ENCODE measurements around the gene LDLRAD4.

The LDLRAD4 gene

DNA sequence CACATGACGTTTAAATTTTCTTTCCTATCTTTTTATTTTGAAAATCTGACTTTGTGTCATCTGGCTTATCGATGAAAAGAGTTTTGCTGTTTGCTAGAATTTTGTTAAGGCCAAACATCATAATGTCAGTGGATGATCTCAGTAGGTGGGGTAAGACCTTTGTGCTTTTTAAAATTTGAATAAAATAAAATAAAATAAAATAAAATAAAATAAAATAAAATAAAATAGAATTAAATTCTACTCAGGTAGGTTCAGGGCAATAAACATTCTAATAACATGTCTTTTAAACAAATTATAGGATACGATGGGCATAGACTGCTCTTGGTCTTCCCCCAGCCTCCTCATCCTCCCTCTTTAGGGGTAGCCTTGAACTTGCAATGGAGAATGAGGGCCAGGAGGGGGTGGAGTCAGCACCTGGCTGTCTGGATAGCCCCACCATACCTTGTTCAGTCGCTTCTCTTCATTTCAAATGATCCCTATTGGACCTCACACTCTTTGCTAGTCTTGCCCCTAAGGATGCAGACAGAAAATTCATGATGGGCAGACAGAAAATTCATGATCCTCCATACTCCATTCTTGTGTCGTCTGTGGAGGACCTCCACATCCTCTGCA is 8.1 kb downstream of the LDLRAD4 start:
- no peak overlapping the region for H3K4me3 ChIP-seq (ENCODE audit: low read length in 2 of 2)
- H3K9me3 ChIP-seq (ENCODE audit: control insufficient read depth in 2 of 2, low read length in 2 of 2) = no peaks in the 10 kb centered on the region
- H3K36me3 ChIP-seq (ENCODE audit: control insufficient read depth in 2 of 2, insufficient read depth in 2 of 2, low read length in 2 of 2) = peaks cover 2 to 6% of the 10 kb centered on the region in 2 donors
- no peak overlapping the region for H3K27ac ChIP-seq (ENCODE audit: low read depth in 2 of 2, low read length in 2 of 2)
- no peaks in the 10 kb centered on the region for H3K27me3 ChIP-seq (ENCODE audit: control insufficient read depth in 2 of 2, insufficient read depth in 2 of 2, low read length in 2 of 2)
- no peak overlapping the region for H3K9ac ChIP-seq (ENCODE audit: low read depth in 1 of 2, low read length in 2 of 2)
- peaks cover 24 to 26% of the 10 kb centered on the region in 2 donors for H3K4me1 ChIP-seq (ENCODE audit: control insufficient read depth in 2 of 2, insufficient read depth in 2 of 2, low read length in 2 of 2)

DNA sequence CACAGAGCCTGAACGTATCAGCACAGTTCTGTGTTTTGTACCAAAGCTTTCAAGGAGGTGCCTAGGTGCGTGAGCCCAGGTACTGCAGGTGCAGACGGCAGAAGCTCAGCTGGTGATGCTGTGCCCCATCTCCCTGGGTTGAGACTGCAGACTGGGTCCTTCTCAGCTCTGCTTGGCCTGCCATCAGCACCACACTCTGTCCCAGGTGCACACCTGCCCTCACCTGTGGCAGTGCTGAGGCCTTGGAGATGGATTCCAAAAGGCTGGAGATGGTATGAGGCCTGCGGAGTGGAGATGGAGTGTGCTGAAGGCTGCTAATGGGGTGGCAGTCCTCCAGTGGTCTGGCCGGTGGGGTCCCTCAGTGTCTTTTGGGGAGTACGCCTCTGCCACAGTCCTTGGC is 9.3 kb downstream of the LDLRAD4 start:
- H3K27ac ChIP-seq (ENCODE audit: low read depth in 2 of 2, low read length in 2 of 2) = no peak overlapping the region
- no peaks in the 10 kb centered on the region for H3K9me3 ChIP-seq (ENCODE audit: control insufficient read depth in 2 of 2, low read length in 2 of 2)
- no peak overlapping the region for H3K9ac ChIP-seq (ENCODE audit: low read depth in 1 of 2, low read length in 2 of 2)
- H3K4me3 ChIP-seq (ENCODE audit: low read length in 2 of 2) = no peak overlapping the region
- H3K36me3 ChIP-seq (ENCODE audit: control insufficient read depth in 2 of 2, insufficient read depth in 2 of 2, low read length in 2 of 2) = peaks cover 2 to 6% of the 10 kb centered on the region in 2 donors
- H3K4me1 ChIP-seq (ENCODE audit: control insufficient read depth in 2 of 2, insufficient read depth in 2 of 2, low read length in 2 of 2) = peaks cover 12 to 13% of the 10 kb centered on the region in 2 donors
- H3K27me3 ChIP-seq (ENCODE audit: control insufficient read depth in 2 of 2, insufficient read depth in 2 of 2, low read length in 2 of 2) = no peaks in the 10 kb centered on the region

GRCh38 chr18:13229001-13229671 is 10.6 kb downstream of the LDLRAD4 start:
- H3K9me3 ChIP-seq (ENCODE audit: control insufficient read depth in 2 of 2, low read length in 2 of 2) = no peaks in the 10 kb centered on the region
- H3K36me3 ChIP-seq (ENCODE audit: control insufficient read depth in 2 of 2, insufficient read depth in 2 of 2, low read length in 2 of 2) = peaks cover 2 to 8% of the 10 kb centered on the region in 2 donors
- no peak overlapping the region for H3K4me3 ChIP-seq (ENCODE audit: low read length in 2 of 2)
- peaks cover 0 to 1% of the 10 kb centered on the region in 2 donors for H3K4me1 ChIP-seq (ENCODE audit: control insufficient read depth in 2 of 2, insufficient read depth in 2 of 2, low read length in 2 of 2)
- no peak overlapping the region for H3K9ac ChIP-seq (ENCODE audit: low read depth in 1 of 2, low read length in 2 of 2)
- H3K27ac ChIP-seq (ENCODE audit: low read depth in 2 of 2, low read length in 2 of 2) = no peak overlapping the region
- H3K27me3 ChIP-seq (ENCODE audit: control insufficient read depth in 2 of 2, insufficient read depth in 2 of 2, low read length in 2 of 2) = no peaks in the 10 kb centered on the region

DNA sequence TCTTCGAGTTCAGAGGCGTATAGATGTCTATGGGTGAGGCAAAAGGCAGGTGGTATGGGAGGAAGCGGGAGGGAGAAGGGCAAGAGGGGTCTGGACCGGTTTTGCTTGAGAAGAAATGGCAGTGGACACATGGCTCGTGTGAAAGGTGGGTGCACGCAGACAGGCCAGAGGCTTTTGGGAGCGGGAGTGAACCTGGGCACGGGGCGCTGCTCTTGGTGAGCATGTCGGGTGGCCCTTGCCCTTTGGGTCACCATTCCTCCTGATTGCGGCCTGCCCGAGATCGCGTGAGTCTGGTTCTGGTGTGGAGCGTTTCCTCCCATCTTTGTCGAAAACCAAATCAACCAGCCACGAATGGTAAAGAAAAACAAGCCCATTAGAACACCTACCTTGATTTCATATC is 12.6 kb downstream of the LDLRAD4 start:
- Histone ChIP-seq H3K9ac (ENCODE audit: low read depth in 1 of 2, low read length in 2 of 2) (no peak overlapping the region), H3K27me3 (ENCODE audit: control insufficient read depth in 2 of 2, insufficient read depth in 2 of 2, low read length in 2 of 2) (no peaks in the 10 kb centered on the region), H3K4me3 (ENCODE audit: low read length in 2 of 2) (no peak overlapping the region), H3K36me3 (ENCODE audit: control insufficient read depth in 2 of 2, insufficient read depth in 2 of 2, low read length in 2 of 2) (peaks cover 2 to 8% of the 10 kb centered on the region in 2 donors), H3K9me3 (ENCODE audit: control insufficient read depth in 2 of 2, low read length in 2 of 2) (no peaks in the 10 kb centered on the region), H3K4me1 (ENCODE audit: control insufficient read depth in 2 of 2, insufficient read depth in 2 of 2, low read length in 2 of 2) (no peaks in the 10 kb centered on the region), H3K27ac (ENCODE audit: low read depth in 2 of 2, low read length in 2 of 2) (no peak overlapping the region)

GRCh38 chr18:13232086-13232917 is 13.7 kb downstream of the LDLRAD4 start:
- Histone ChIP-seq H3K9ac (ENCODE audit: low read depth in 1 of 2, low read length in 2 of 2) (no peak overlapping the region), H3K4me1 (ENCODE audit: control insufficient read depth in 2 of 2, insufficient read depth in 2 of 2, low read length in 2 of 2) (no peaks in the 10 kb centered on the region), H3K36me3 (ENCODE audit: control insufficient read depth in 2 of 2, insufficient read depth in 2 of 2, low read length in 2 of 2) (peaks cover 2 to 6% of the 10 kb centered on the region in 2 donors), H3K27ac (ENCODE audit: low read depth in 2 of 2, low read length in 2 of 2) (no peak overlapping the region), H3K27me3 (ENCODE audit: control insufficient read depth in 2 of 2, insufficient read depth in 2 of 2, low read length in 2 of 2) (no peaks in the 10 kb centered on the region), H3K4me3 (ENCODE audit: low read length in 2 of 2) (no peak overlapping the region), H3K9me3 (ENCODE audit: control insufficient read depth in 2 of 2, low read length in 2 of 2) (no peaks in the 10 kb centered on the region)

DNA sequence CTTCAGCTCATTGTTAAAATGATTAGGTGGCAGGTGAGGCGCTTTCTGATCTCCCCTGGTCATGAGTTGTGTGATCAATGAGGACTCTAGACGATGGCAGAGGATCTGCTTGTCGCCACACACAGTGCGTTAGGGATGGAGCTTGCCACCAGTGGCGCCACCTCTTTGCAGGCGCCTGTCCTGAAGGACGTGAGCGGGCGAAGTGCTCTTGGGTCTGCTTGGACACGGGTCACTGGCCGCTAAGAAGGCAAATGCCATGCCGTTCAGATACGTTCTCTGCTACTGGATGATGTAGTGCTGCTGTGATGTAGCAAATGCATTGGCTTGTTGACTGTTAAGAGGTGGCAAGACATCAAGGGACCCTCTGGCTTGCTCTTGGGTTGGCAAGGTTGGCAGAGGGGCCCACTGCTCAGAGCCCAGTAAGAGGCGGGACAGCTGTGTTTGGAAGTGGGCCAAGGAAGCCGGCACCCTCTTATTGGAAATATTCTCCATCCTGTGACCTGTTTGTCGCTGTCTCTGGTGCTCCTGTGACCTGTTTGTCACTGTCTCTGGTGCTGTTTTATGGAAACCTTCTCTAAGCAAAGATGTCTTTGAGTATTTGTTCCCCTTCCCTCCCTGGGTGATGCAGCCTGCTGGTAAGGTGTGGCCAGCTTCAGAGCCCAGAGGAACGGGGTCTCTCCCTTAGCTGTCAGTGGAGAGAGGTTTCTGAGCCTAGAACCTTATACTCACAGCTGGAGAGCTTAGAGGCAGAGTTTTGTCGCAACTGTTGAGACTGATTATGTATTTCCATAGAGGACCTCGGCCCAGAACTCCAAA is 14.6 kb downstream of the LDLRAD4 start:
- Histone ChIP-seq H3K27me3 (ENCODE audit: control insufficient read depth in 2 of 2, insufficient read depth in 2 of 2, low read length in 2 of 2) (no peaks in the 10 kb centered on the region), H3K9ac (ENCODE audit: low read depth in 1 of 2, low read length in 2 of 2) (no peak overlapping the region), H3K4me3 (ENCODE audit: low read length in 2 of 2) (no peak overlapping the region), H3K36me3 (ENCODE audit: control insufficient read depth in 2 of 2, insufficient read depth in 2 of 2, low read length in 2 of 2) (peaks cover 2% of the 10 kb centered on the region in 2 donors), H3K9me3 (ENCODE audit: control insufficient read depth in 2 of 2, low read length in 2 of 2) (no peaks in the 10 kb centered on the region), H3K4me1 (ENCODE audit: control insufficient read depth in 2 of 2, insufficient read depth in 2 of 2, low read length in 2 of 2) (no peaks in the 10 kb centered on the region), H3K27ac (ENCODE audit: low read depth in 2 of 2, low read length in 2 of 2) (no peak overlapping the region)

- H3K4me3 ChIP-seq (ENCODE audit: low read length in 2 of 2) = no peak overlapping the region
- peaks cover 2% of the 10 kb centered on the region in 2 donors for H3K36me3 ChIP-seq (ENCODE audit: control insufficient read depth in 2 of 2, insufficient read depth in 2 of 2, low read length in 2 of 2)
- H3K9ac ChIP-seq (ENCODE audit: low read depth in 1 of 2, low read length in 2 of 2) = no peak overlapping the region
- no peaks in the 10 kb centered on the region for H3K4me1 ChIP-seq (ENCODE audit: control insufficient read depth in 2 of 2, insufficient read depth in 2 of 2, low read length in 2 of 2)
- H3K9me3 ChIP-seq (ENCODE audit: control insufficient read depth in 2 of 2, low read length in 2 of 2) = no peaks in the 10 kb centered on the region
- no peaks in the 10 kb centered on the region for H3K27me3 ChIP-seq (ENCODE audit: control insufficient read depth in 2 of 2, insufficient read depth in 2 of 2, low read length in 2 of 2)
- no peak overlapping the region for H3K27ac ChIP-seq (ENCODE audit: low read depth in 2 of 2, low read length in 2 of 2)
Observed at GRCh38 chr18:13233787-13234783, 15.5 kb downstream of the LDLRAD4 start.

GRCh38 chr18:13235421-13235831 is 16.9 kb downstream of the LDLRAD4 start:
- Histone ChIP-seq H3K4me1 (ENCODE audit: control insufficient read depth in 2 of 2, insufficient read depth in 2 of 2, low read length in 2 of 2) (no peaks in the 10 kb centered on the region), H3K4me3 (ENCODE audit: low read length in 2 of 2) (no peak overlapping the region), H3K27ac (ENCODE audit: low read depth in 2 of 2, low read length in 2 of 2) (no peak overlapping the region), H3K27me3 (ENCODE audit: control insufficient read depth in 2 of 2, insufficient read depth in 2 of 2, low read length in 2 of 2) (no peaks in the 10 kb centered on the region), H3K9me3 (ENCODE audit: control insufficient read depth in 2 of 2, low read length in 2 of 2) (no peaks in the 10 kb centered on the region), H3K9ac (ENCODE audit: low read depth in 1 of 2, low read length in 2 of 2) (no peak overlapping the region), H3K36me3 (ENCODE audit: control insufficient read depth in 2 of 2, insufficient read depth in 2 of 2, low read length in 2 of 2) (peaks cover 0 to 2% of the 10 kb centered on the region in 2 donors)

- no peak overlapping the region for H3K27ac ChIP-seq (ENCODE audit: low read depth in 2 of 2, low read length in 2 of 2)
- no peak overlapping the region for H3K9ac ChIP-seq (ENCODE audit: low read depth in 1 of 2, low read length in 2 of 2)
- no peaks in the 10 kb centered on the region for H3K9me3 ChIP-seq (ENCODE audit: control insufficient read depth in 2 of 2, low read length in 2 of 2)
- H3K27me3 ChIP-seq (ENCODE audit: control insufficient read depth in 2 of 2, insufficient read depth in 2 of 2, low read length in 2 of 2) = no peaks in the 10 kb centered on the region
- H3K36me3 ChIP-seq (ENCODE audit: control insufficient read depth in 2 of 2, insufficient read depth in 2 of 2, low read length in 2 of 2) = peaks cover 0 to 2% of the 10 kb centered on the region in 2 donors
- H3K4me1 ChIP-seq (ENCODE audit: control insufficient read depth in 2 of 2, insufficient read depth in 2 of 2, low read length in 2 of 2) = no peaks in the 10 kb centered on the region
- H3K4me3 ChIP-seq (ENCODE audit: low read length in 2 of 2) = no peak overlapping the region
Observed at GRCh38 chr18:13235981-13236380, 17.4 kb downstream of the LDLRAD4 start.
